Measurements from ENCODE around the gene CERS2. TPM values are rescaled to one million over a fixed set of nuclear protein-coding genes. Genes with fewer than 3 reads are reported as not detected.

The CERS2 gene
- total RNA-seq, 2 experiments from 2014 or later: 129 to 132 TPM

- Mint-ChIP-seq H3K4me1 (ENCODE audit: low read depth) (peaks cover 73% of the 10 kb centered on the region), H3K27ac (peak overlapping the region; percentile 98), H3K9me3 (no peaks in the 10 kb centered on the region), H3K4me3 (peak overlapping the region; percentile 98), H3K27me3 (no peaks in the 10 kb centered on the region), H3K36me3 (ENCODE audit: low read depth) (peaks cover 3% of the 10 kb centered on the region)
- no peak for DNase-seq
- ATAC-seq: no peak
- ChIA-PET POLR2A (no interaction called here), CTCF (interaction anchor here (2.0 to 5.4 kb wide), 2 partner anchors 12 to 393 kb away, joined by 4 to 78 read pairs; no protein-coding TSS in a partner anchor)
- TF ChIP-seq CTCF (IDR thresholded peaks at IDR 0.05): no peak
- intact Hi-C loops (cut with micrococcal nuclease): loop anchor here (5.0 kb wide), 1 partner anchor 149 kb away; the partner anchor contains the start of gene TNFAIP8L2
Measured at GRCh38 chr1:151007853-151008243, 33.2 kb upstream of the CERS2 start.

- no peak for TF ChIP-seq CTCF (IDR thresholded peaks at IDR 0.05)
- POLR2A ChIA-PET: interaction anchor here (0.6 to 2.0 kb wide), 16 partner anchors 9 to 740 kb away, joined by 3 to 12 read pairs (median 3); partner anchors contain the start of gene ANXA9
- intact Hi-C loops (cut with micrococcal nuclease): loop anchor here (5.0 kb wide), 1 partner anchor 151 kb away; the partner anchor contains the start of gene TNFAIP8L2
- Mint-ChIP-seq H3K4me3 (peak within 1 kb of the TSS; percentile 98), H3K27ac (peak within 1 kb of the TSS; percentile 98), H3K27me3 (no peaks in the 10 kb centered on the region), H3K9me3 (no peaks in the 10 kb centered on the region), H3K36me3 (ENCODE audit: low read depth) (peaks cover 3% of the 10 kb centered on the region), H3K4me1 (ENCODE audit: low read depth) (peaks cover 80% of the 10 kb centered on the region)
- CTCF ChIA-PET: interaction anchor here (0.8 to 5.4 kb wide), 19 partner anchors 11 to 446 kb away, joined by 3 to 78 read pairs (median 5); partner anchors contain the start of genes GABPB2 and TNFAIP8L2
- DNase-seq: peak; percentile 47
- ATAC-seq: peak; percentile 35
Measured at GRCh38 chr1:151006327-151007052, 31.9 kb upstream of the CERS2 start, which contains the start of gene MINDY1. Gene MINDY1 (minus strand): TSS chr1:151006902. CDS start chr1:151002617, 4,285 bp downstream.

GRCh38 chr1:151005729-151006319, 31.2 kb upstream of the CERS2 start:
- no peak for TF ChIP-seq CTCF (IDR thresholded peaks at IDR 0.05)
- Mint-ChIP-seq H3K4me3 (peak overlapping the region; percentile 98), H3K9me3 (no peaks in the 10 kb centered on the region), H3K36me3 (ENCODE audit: low read depth) (peaks cover 5% of the 10 kb centered on the region), H3K27me3 (no peaks in the 10 kb centered on the region), H3K4me1 (ENCODE audit: low read depth) (peaks cover 76% of the 10 kb centered on the region), H3K27ac (peak overlapping the region; percentile 98)
- intact Hi-C loops (cut with micrococcal nuclease): loop anchor here (5.0 kb wide), 1 partner anchor 151 kb away; the partner anchor contains the start of gene TNFAIP8L2
- CTCF ChIA-PET: interaction anchor here (0.8 to 5.4 kb wide), 21 partner anchors 10 to 446 kb away, joined by 3 to 78 read pairs (median 4); partner anchors contain the start of genes GABPB2, MLLT11 and TNFAIP8L2
- DNase-seq: no peak
- no peak for ATAC-seq
- POLR2A ChIA-PET: interaction anchor here (0.6 to 2.0 kb wide), 14 partner anchors 9 to 739 kb away, joined by 3 to 12 read pairs (median 3); partner anchors contain the start of gene ANXA9

- Mint-ChIP-seq H3K4me1 (ENCODE audit: low read depth) (peaks cover 72% of the 10 kb centered on the region), H3K27me3 (no peaks in the 10 kb centered on the region), H3K4me3 (peak overlapping the region; percentile 12), H3K27ac (peak overlapping the region; percentile 42), H3K9me3 (no peaks in the 10 kb centered on the region), H3K36me3 (ENCODE audit: low read depth) (peaks cover 2% of the 10 kb centered on the region)
- no peak for ATAC-seq
- no peak for TF ChIP-seq CTCF (IDR thresholded peaks at IDR 0.05)
- DNase-seq: no peak
- CTCF ChIA-PET: interaction anchor here (1.2 to 5.4 kb wide), 3 partner anchors 7 to 24 kb away, joined by 3 to 78 read pairs (median 7); no protein-coding TSS in a partner anchor
- intact Hi-C loops (cut with micrococcal nuclease): no loop called here
- POLR2A ChIA-PET: no interaction called here
Measured at GRCh38 chr1:151003180-151003579, 28.5 kb upstream of the CERS2 start.
